CD4-positive, alpha-beta T cell treated with Interleukin-10 for 1 hour (primary cell): Measurements from ENCODE around the gene FAM114A2.
"Not testable (repeated sequence)": the region's sequence is repeated elsewhere in the genome, so short reads cannot be mapped to it uniquely, and the experiment has no call there.

Experiments
- DNase-seq: peaks from one replicate; pipeline ENCODE4 v3.0.0-alpha.2; 2020

Gene FAM114A2

DNA sequence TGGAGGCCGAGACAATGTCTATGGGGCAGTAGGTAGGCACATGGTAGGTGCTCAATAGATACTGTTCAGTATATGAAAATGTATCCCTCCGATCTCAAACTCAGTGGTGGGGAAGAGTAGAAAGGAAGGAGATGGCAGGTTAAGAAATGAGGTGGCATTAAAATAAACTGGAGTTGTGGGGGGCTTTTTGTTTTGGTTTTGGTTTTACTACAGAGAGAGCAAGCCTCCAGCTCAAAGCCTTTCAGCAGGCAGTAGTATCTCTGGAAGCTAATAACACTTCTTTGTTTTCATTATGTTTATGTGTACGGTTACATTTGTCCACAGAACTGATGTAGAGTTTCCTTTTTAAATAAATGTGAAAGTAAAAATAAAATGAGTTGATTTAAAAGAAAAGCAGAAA lies 8.6 kb upstream of the FAM114A2 start:
- no peak for DNase-seq

DNA sequence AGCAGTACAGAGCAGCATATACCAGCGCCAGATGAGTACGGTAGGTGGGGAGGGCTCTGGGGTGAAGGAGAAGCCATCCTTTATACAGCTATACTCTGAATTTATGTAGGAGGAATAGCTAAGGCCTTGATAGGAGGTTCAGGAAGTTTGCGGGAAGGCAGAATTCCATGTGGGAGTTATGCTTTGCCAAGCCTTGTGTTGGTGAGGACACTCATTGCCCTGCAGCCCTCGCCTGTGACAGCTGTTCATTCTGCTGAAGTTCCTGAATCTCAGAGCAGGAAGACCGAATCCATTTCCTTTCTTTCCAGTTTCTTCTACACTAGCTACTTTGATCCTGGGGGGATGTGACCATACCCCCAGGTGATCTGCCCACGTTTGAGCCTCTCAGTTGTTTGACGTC lies 7.8 kb upstream of the FAM114A2 start:
- DNase-seq: no peak

DNA sequence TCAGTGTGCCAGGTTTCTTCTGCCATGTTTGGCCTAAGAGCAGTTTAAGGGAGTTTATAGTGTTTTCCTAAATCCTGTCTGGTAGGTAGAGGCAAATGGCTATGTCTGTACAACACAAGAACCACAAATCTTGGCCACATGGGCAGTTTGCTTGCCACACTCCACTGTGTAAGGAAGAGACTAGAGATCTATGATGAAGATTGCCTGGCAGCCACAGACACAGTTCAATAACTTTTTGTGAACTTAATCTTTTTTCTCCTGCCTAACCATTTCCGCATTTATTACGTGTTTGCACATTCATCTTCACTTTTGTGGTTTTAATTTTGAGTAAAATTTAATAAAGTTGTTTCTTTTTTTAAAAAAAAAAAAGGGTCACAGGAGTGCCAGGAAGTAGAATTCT lies 5.9 kb upstream of the FAM114A2 start:
- DNase-seq: peak; percentile 12

DNA sequence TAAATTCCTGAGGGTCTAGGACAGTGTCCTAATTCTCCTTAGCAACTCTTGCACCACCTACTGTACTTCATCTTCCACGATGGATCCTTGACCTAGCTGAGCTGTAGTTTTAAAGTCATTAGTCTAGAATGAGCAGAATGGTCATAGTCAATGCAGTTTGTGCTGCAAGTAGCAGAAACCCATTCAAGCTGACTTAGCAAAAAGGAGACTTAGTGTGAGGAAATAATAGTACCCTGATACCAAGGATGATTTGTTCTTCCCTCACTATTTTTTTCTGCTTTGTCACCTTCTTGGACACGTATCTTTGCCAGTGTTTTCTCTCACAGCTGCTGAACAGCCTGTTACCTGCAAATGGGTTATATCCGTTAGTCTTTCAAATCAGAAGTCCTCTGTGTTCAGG lies 5.4 kb upstream of the FAM114A2 start:
- DNase-seq: no peak

DNA sequence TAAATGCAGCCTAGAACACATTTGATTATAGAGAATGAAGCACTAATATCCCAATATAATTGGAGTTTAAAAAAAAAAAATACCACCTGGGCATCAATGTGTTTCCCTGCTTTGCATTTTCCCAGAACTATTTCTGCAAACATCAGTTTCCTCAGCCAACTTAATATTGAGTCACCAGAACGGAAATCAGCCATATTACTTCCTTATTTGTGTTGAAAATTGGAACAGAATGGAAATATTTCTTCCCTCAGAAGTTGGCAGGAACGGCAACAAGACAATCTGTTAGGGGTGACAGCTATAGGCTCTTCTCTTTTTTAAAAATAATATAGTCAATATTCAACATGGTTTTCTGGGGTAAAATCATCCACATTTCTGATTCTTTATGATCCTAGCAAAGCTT lies 4.1 kb upstream of the FAM114A2 start:
- no peak for DNase-seq

DNA sequence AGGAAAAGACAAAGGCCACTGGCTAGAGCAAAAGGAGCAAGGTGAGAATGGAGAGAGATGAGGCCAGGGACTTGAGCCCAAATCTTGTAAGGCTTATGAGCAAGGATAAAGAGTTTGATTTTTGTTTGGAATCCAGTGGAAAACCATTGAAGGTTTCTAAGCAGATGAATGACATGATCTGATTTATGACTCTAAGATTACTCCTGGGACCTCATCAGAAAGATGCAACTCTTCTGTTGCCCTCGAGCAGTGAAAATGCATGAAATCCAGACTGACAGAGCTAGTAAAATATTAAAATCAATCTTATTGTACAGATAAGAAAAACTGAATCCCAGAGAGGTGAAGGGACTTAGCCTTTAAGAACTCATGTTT lies 734 bp upstream of the FAM114A2 start:
- DNase-seq: no peak

DNA sequence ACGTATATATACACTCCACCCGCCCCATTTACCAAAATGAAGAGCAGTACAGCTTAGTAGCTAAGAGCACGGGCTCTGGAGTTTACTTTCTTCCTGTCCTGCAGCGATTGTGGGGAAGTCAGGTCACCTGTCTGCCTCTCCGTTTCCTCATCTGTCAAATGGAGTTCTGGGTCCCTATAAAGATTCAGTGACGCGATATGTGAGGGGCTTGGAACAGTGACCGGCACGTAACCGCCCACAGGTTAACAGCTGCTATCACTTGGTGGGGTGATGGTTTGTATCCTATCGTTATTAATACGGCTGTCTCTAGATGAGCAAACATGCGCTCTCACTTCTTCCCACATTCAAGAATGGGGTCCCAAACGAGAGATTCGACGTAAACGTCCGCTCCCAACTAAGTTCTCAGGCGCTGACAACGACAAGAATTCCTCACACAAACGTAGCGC lies 426 bp downstream of the FAM114A2 start:
- DNase-seq: peak; percentile 61

DNA sequence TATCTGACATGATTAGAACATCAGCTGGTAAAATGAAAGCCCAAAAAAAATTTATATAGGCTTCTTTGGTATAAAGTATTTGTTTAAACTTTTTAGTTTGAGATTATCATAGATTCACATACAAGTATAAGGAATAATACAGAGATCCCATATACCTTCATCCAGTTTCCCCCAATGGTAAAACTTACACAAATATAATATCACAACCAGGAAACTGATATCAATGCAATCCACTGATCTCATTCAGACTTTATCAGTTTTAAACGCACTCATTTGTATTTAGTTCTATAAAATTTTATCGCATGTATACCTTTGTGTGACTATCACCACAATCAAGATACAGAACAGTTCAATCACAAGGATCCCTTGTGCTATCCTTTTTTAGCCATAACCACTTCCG lies 3.8 kb downstream of the FAM114A2 start:
- no peak for DNase-seq

DNA sequence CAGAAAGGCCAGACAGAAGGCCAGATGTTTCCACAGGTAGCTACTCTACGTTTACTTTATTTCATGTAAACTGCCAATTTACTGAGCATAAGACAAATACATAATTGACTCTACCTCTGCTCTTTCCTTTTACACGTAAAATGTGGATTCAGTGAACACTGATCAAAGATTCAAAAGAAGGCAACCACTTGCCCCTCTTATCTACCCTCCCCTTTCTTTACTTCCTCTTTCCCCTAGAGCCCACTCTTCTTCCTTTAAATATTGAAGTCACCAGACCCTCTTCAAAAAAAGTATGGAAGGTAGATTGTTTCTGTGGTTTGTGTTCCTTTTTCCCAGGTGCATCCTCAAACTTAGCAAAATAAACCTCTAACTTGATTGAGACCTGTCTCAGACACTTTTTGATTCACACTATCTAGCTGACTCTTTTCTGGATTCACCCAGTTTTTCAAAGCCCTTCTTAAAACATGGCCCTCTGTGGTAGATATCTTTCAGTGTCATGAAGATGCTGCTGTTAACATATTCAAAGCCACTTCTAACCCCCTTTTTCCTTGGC lies 6.7 kb downstream of the FAM114A2 start:
- DNase-seq: no peak

DNA sequence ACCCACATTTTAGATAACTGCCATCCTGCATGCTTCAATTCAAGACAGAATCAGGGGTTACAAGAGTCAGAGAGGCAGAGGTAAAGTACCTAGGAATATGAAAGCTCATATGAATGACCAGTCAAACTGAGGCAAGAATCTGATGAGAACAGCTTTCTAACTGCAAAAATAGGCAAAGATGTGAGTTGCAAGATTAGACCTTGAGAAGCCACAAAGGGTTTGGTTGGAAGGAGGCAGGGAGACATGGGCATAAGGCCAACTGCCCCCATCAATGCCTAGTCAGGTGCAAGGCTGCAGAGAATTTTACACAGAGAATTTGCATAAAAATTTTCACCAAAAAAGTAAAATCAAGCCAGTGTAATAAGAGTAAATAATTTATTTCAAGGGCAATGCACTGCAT lies 12.8 kb downstream of the FAM114A2 start:
- no peak for DNase-seq

DNA sequence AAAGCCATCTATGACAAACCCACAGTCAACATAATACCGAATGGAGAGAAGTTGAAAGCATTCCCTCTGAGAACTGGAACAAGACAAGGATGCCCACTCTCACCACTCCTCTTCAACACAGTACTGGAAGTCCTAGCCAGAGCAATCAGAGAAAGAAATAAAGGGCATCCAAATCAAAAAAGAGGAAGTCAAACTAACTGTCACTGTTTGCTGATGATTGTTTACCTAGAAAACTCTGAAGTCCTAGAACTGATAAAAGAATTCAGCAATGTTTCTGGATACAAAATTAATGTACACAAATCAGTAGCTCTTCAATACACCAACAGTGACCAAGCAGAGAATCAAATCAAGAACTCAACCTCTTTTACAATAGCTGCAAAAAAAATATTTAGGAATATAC lies 19.8 kb downstream of the FAM114A2 start:
- not testable (repeated sequence) for DNase-seq

DNA sequence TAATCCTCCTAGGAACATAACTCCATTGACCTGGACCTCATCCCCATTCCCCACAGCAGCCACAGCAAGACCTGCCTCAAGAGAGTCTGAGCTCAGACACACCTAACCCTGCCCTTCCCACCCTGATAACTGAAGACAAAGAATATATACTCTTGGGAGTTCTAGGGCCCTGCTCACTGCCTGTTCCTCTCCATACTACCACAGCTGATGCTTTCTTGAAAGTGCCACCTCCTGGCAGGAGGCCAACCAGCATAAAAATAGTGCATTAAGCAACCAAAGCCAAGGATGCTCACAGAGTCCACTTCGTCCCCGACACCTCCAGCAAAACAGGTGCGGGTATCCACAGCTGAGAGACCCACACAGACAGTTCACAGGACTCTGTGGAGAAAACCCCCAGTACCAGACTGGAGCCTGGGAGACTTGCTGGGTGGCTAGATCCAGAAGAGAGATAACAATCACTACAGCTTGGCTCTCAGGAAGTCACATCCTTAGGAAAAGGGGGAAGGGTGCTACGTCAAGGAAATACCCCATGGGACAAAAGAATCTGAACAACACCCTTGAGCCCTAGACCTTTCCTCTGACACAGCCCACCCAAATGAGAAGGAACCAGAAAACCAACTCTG lies 23.5 kb downstream of the FAM114A2 start:
- no peak for DNase-seq

DNA sequence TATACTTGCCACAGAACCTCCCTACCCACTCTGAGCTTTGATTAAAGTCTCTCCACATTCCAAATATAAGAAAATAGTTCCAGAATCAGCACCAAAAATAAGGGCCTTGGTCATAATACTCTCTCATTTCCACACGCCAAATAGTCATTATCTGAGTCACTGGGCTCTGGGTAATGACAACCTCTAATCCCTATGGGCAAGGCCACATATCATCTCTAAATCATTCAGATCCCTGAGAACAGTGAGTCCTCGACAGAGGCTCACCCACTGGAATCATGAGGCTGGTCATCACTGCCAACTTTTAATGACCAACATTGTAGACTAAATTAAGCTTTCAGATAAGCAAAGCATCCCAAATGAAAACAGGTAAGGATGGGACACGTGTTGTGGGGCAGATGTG lies 28.1 kb downstream of the FAM114A2 start:
- no peak for DNase-seq

DNA sequence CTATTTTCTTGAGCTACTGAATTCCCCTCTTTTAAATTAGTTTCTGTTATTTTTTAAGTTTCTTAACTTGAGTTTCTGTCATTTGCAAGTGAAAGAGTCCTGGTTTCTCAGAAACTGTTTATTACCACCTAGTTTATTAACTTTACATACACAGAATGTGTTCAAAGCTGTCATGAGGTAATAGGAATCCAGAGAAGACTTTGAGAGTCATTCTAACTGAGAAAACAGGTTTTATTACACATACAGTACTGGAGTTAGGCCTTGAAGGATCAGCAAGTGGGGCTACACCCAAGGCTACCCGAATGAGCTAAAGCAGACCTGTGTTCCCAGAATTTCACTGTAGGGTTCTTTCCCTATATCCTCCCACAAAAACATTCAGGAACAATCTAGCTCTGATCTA lies 33.1 kb downstream of the FAM114A2 start:
- DNase-seq: no peak

DNA sequence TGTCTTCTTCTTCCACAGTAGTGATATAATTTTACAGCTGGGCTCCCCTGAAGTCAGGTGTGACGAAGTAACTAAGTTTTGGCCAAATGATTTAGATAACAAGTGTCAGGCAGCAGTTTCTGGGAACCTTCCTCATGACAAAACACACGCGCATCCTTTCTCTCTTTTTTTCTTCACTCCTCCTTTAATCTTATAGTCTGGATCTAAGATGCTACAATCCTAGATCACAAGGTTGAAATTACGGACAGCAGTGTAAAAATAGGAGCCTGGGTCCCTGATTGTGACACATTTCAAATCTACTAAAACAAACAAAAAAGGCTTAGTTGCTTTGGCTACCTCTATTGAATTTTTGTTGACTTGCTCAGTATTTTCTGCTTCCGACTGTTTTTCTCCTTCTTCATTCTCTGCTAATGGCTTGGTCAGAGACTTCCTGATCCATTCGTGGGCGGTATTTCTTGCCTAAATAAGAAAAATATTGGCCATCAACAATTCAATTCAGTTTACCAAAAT lies 36.1 kb downstream of the FAM114A2 start:
- no peak for DNase-seq

DNA sequence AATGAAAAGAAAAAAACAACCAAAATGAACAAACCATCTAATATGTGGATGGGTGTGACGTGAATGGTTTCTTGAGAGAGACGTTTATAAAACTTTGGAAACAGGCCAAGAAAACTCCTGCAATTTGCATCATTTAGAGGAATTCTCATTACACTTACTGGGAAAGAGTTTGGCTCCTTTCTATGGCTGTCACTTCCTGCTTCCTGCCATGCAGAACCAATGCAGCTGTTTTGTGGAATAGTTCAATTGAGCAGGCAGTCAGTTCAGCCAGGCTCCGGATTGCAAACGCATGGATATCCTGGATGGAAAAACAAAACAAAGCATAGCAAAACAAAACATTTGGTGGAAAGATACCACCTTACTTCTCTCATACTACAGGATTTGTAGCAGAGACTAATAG lies 36.6 kb downstream of the FAM114A2 start:
- DNase-seq: no peak

DNA sequence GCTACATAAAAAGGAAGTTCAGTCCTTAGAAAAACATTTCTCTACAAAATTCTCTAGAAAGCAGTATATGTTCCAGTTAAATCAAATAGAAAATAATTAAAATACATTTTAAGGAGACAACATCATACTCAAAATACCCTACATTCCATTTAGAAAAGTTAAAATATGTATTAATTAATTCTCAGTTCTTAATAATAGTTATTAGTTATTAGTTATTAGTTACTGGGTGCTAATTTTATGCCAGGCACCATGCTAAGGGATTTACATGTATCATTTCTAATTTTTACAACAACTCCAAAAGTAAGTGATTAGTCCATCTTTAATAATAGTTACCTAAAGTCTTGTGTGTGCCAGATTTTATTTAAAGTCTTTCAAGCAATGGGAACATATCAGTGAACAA lies 38.0 kb downstream of the FAM114A2 start:
- no peak for DNase-seq

DNA sequence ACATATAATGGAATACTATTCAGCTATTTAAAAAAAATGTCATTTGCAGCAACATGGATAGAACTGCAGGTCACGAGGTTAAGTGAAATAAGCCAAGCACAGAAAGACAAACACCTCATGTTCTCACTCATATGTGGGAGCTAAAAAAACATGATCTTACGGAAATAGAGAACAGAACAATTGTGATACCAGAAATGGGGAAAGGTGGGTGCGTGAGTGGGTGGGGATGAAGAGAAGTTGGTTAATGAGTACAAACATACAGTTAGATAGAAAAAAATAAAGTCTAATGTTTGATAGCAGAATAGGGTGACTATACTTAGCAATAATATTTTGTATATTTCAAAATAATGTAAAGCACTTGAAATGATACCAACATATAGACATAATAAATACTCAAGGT lies 38.7 kb downstream of the FAM114A2 start:
- DNase-seq: no peak

DNA sequence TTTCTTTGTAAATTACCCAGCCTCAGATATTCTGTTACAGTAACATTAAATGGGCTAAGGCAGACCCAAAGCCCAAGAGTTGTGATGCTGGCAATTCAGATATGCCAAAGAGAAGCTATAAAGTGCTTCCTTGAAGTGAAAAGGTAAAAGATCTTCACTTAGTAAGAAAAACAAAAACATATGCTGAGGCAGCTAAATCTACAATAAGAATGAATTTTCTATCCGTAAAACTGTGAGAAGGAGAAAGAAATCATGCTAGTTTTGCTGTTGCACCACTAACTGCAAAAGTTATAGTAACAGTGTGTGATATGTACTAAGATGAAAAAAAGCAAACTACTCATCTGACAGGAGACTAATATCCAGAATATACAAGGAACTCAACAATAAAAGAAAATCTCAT lies 39.9 kb downstream of the FAM114A2 start:
- no peak for DNase-seq

DNA sequence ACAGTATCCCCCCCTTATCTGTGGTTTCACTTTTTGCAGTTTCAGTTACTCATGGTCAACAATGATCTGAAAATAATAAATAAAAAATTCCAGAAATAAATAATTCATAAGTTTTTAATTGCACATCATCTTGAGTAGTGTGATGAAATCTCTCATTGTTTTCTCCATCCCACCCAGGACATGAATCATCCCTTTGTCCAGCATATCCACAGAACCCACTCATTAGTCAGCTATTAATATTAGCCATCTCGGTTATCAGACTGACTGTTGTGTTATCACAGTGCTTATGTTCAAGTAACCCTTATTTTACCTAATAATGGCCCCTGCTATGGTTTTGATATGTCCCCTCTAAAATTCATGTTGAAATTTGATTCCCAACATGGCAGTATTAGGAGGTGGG lies 40.7 kb downstream of the FAM114A2 start:
- no peak for DNase-seq

DNA sequence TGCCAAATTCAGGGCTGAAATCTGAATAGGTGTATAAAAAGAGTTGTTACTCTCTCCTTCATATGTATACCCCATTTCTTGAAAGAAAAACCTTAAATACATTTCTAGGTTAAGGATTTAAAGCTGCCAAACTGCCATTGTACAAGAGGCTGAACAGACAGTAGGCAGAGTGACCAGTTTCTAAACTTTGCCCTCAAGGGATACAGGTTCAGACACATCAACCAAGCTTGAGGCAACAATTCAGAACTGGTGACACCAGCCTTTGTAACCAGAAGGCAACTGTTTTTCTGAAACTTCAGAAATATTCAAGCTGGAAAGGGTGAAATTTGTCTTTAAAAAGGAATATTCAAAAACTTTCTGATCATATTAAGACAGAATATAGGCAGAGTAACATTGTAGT lies 47.5 kb downstream of the FAM114A2 start:
- DNase-seq: no peak

DNA sequence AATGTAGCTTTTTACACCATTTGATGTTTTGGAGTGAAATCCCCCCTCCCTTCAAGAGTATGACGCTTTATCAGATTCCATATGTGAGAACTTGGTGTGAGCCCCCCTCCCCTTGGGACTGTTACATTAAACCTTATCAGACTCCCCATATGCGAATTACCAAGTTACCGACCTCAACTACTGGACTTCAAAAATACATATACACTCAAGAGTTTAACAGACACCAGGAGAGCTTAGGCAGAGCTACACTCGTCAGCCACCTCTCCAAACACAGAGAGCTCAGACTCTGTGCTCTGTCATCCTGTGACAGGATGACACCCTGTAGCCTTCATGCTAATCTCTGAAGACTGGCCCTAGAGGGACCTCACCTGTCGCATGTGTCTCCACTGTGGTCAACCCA lies 50.2 kb downstream of the FAM114A2 start:
- DNase-seq: no peak

DNA sequence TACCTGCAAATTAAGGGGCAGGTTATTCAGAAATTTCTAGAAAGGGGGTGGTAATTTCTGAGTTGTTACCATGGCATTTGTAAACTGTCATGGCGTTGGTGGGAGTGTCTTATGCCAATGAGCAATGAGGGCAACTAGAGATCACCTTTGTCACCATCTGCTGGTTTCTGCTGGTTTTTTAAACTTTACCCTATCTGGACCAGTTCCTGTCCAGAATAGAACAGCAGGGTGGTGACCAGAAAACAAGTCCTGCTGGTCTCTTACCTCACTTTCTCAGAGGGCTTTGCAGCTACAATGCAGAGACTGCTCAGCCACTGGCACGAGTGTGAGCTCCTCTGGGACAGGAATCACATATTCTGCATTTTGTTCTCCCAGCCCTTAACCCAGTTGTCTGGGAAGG lies 51.4 kb downstream of the FAM114A2 start:
- DNase-seq: no peak

DNA sequence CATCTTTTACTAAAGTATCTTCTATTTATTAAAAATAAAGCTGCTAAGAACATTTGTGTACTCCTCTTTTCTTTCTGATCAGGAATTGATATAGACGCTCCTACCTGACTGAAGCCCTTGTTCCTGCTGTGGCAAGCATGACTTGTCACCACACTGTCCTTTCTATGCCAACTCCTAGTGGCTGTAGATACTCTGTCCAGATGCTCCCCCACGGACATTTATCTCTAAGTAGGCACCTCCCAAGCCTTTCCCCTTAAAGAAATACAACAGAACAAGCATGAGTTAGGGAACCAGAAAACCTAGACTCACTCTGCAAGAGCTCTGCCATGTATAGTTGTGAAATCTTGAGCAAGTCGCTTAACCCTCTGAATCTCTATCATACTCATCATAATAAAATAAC lies 53.2 kb downstream of the FAM114A2 start:
- DNase-seq: no peak

DNA sequence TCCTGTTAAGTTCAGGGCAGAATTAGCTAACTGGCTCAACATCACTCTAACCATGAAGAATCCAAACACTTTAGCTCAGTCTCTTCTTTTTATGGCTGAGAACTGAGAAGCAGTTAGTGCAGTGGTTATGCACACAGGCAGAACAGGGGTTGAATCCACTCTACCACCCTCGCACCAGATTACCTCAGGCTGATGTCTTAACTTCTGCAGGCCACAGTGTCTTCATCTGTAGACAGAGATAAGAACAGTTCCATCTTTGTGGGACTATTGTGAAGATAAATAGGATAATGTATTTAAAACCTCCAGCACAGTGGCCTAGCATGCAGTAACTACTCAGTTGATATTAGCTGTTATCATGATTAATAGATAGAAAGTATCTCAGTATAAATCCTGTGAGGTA lies 54.8 kb downstream of the FAM114A2 start:
- DNase-seq: no peak
